Kidney (tissue), 14 donors: ENCODE results near the gene FBN2. TPM values are rescaled to one million over a fixed set of nuclear protein-coding genes. Genes with fewer than 3 reads are reported as not detected.

Experiments
- DNase-seq, 5 donors: peaks; one replicate each; pipeline ENCODE4 v3.0.0-alpha.2; 2013 to 2020
- FAIRE-seq: peaks from 2 replicates; lab custom pipeline; 2012; peaks lifted over from hg19 to GRCh38; lab: Jason Lieb, UNC
- H3K27ac ChIP-seq, 2 donors: one replicate each; pipeline ENCODE4 v1.7.0; 2013; ENCODE audit warnings: low read depth in 2 of 2, low read length in 2 of 2, inconsistent platforms in 1 of 2
- H3K27me3 ChIP-seq: one replicate; pipeline ENCODE4 v1.7.1; 2013; ENCODE audit warnings: low read length, inconsistent platforms; ENCODE audit not compliant: control insufficient read depth, insufficient read depth
- H3K36me3 ChIP-seq, 3 donors: one replicate each; pipeline versions ENCODE4 v1.7.0 to v1.7.1; 2013; ENCODE audit warnings: low read length in 3 of 3, control low read depth in 1 of 3, inconsistent platforms in 1 of 3; ENCODE audit not compliant: insufficient read depth in 3 of 3, control insufficient read depth in 2 of 3
- H3K4me1 ChIP-seq, 3 donors: one replicate each; pipeline versions ENCODE4 v1.7.0 to v1.7.1; 2013; ENCODE audit warnings: low read length in 3 of 3, inconsistent platforms in 1 of 3, low read depth in 1 of 3; ENCODE audit not compliant: control insufficient read depth in 2 of 3, insufficient read depth in 2 of 3
- H3K4me3 ChIP-seq, 3 donors: one replicate each; pipeline versions ENCODE4 v1.7.0 to v1.8.1; 2013; ENCODE audit warnings: low read length in 3 of 3, control low read depth in 1 of 3, inconsistent platforms in 1 of 3
- H3K9ac ChIP-seq, 3 donors: one replicate each; pipeline versions ENCODE4 v1.7.0 to v1.7.1; 2013; ENCODE audit warnings: low read length in 3 of 3, control low read depth in 1 of 3, inconsistent platforms in 1 of 3
- H3K9me3 ChIP-seq, 3 donors: one replicate each; pipeline versions ENCODE4 v1.7.0 to v1.7.1; 2013; ENCODE audit warnings: low read length in 3 of 3, control low read depth in 1 of 3, inconsistent platforms in 1 of 3; ENCODE audit not compliant: control insufficient read depth in 2 of 3, insufficient read depth in 1 of 3
- CTCF ChIP-seq: IDR thresholded peaks from 3 replicates; pipeline ENCODE4 v1.5.1; 2012; ENCODE audit warnings: mild to moderate bottlenecking, moderate library complexity, borderline replicate concordance; ENCODE audit not compliant: insufficient read depth; ENCODE audit errors: extremely low read depth
- intact Hi-C: fragments of 100-400 bp; cut with DNase I; formaldehyde crosslinking; loops from one replicate; pipeline ENCODE4 v1.11.1; 2022
- polyA plus RNA-seq: library from polyadenylated mRNA; stranded (reverse); fragments of 350-450 nt; fragmentation: Illumina TruSeq; extraction: RNeasy Lipid Tissue Mini Kit (QIAGEN cat#74804); gene quantifications from one replicate; pipeline ENCODE4 v1.2.3, GENCODE V29; 2014; ENCODE audit warnings: low read depth, low replicate concordance; ENCODE audit not compliant: insufficient read depth
- total RNA-seq: library from RNA; stranded (reverse); fragmentation: NEBNext Ultra II Directional; extraction: Animal tissue kit (Norgen Biotek cat#: 25700); gene quantifications from one replicate; pipeline ENCODE4 v1.2.1, GENCODE V29; 2021
- donor health status: control.
- donor health status: control.
- donor health status: control.
- donor health status: control.
- donor health status: control.
- donor health status: DM: yes; HTN: yes; CAD: no.
- donor health status: Normal renal cell carcinoma (clear cell type).

FBN2 gene
- total and polyA plus RNA-seq, 2 donors from 2014 or later, result 0.11 to 1.0 TPM

- no peak for TF ChIP-seq CTCF
- Histone ChIP-seq H3K9ac (no peak overlapping the region), H3K27ac (no peak overlapping the region), H3K9me3 (no peaks in the 10 kb centered on the region), H3K36me3 (no peaks in the 10 kb centered on the region), H3K27me3 (no peaks in the 10 kb centered on the region), H3K4me1 (no peaks in the 10 kb centered on the region), H3K4me3 (no peak overlapping the region)
- intact Hi-C loops, result no loop called here
- peak in 2 of 5 donors; percentile 37 to 39 for DNase-seq
- no peak for FAIRE-seq
Observed at GRCh38 chr5:128237546-128237945, 300.5 kb downstream of the FBN2 start.

- Histone ChIP-seq H3K4me1 (no peaks in the 10 kb centered on the region), H3K36me3 (no peaks in the 10 kb centered on the region), H3K27me3 (no peaks in the 10 kb centered on the region), H3K4me3 (no peak overlapping the region), H3K27ac (no peak overlapping the region), H3K9ac (no peak overlapping the region), H3K9me3 (no peaks in the 10 kb centered on the region)
- no peak for FAIRE-seq
- TF ChIP-seq CTCF, result no peak
- no peak for DNase-seq
- intact Hi-C loops, result no loop called here
Observed at GRCh38 chr5:128237000-128237399, 301.0 kb downstream of the FBN2 start.

GRCh38 chr5:128236334-128236733 lies 301.7 kb downstream of the FBN2 start:
- intact Hi-C loops, result no loop called here
- DNase-seq (no peak), FAIRE-seq (no peak)
- H3K9ac ChIP-seq, result no peak overlapping the region
- no peaks in the 10 kb centered on the region for H3K9me3 ChIP-seq
- H3K27me3 ChIP-seq, result no peaks in the 10 kb centered on the region
- no peak overlapping the region for H3K4me3 ChIP-seq
- TF ChIP-seq CTCF, result no peak
- H3K36me3 ChIP-seq, result no peaks in the 10 kb centered on the region
- no peak overlapping the region for H3K27ac ChIP-seq
- H3K4me1 ChIP-seq, result no peaks in the 10 kb centered on the region
